ENCODE results near the gene CBARP.
A peak's percentile ranks its signal among the peaks of the same experiment; 100 is the strongest.
"Not testable (repeated sequence)": the region's sequence is repeated elsewhere in the genome, so short reads cannot be mapped to it uniquely, and the experiment has no call there.

CBARP gene

DNA sequence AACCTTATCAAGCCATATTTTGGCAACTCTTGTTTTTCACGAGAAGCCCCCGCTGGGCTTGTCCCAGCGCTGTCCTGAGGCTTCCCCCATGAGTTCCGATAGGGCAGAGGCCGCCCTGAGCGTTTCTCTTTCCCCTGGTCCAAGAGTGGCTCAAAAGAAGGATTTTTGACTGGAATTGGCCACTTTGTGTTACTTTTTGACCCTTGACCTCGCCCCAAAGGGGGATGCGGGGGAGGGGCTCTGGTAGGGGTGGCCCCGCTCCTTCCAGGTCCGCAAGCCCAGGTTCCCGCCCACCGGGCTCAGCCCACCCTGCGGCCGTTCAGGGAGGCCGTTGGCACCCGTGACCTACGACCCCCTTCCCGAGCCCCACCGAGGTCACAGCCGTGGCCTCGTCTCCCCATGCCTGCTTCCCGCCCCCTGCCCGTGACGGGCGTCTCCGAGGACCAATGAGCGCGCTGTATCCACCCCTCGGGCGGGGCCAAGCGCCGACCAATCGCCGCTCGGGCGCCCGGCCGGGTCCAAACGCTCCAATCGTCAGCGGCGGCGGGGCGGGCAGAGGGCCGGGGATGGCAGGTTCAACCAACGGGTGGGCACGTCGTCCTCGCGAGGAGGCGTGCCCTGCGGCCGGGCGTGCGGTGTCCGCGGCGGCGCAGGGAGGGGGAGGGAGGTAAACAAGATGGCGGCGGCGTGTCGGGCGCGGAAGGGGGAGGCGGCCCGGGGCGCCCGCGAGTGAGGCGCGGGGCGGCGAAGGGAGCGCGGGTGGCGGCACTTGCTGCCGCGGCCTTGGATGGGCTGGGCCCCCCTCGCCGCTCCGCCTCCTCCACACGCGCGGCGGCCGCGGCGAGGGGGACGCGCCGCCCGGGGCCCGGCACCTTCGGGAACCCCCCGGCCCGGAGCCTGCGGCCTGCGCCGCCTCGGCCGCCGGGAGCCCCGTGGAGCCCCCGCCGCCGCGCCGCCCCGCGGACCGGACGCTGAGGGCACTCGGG is 32.4 kb downstream of the CBARP start, which contains the start of gene STK11:
TSS of gene STK11 (plus strand) at position 665 of the 986 bp plus-strand sequence. CDS start 1,136 bp downstream, outside the sequence.
- peak; percentile 67 for DNase-seq

GRCh38 chr19:1200614-1201013 is 37.2 kb downstream of the CBARP start:
- DNase-seq: not testable (repeated sequence)

- no peak for DNase-seq
Observed at GRCh38 chr19:1199531-1199930, 38.3 kb downstream of the CBARP start.

GRCh38 chr19:1189419-1189818 is 48.4 kb downstream of the CBARP start:
- no peak for DNase-seq

DNA sequence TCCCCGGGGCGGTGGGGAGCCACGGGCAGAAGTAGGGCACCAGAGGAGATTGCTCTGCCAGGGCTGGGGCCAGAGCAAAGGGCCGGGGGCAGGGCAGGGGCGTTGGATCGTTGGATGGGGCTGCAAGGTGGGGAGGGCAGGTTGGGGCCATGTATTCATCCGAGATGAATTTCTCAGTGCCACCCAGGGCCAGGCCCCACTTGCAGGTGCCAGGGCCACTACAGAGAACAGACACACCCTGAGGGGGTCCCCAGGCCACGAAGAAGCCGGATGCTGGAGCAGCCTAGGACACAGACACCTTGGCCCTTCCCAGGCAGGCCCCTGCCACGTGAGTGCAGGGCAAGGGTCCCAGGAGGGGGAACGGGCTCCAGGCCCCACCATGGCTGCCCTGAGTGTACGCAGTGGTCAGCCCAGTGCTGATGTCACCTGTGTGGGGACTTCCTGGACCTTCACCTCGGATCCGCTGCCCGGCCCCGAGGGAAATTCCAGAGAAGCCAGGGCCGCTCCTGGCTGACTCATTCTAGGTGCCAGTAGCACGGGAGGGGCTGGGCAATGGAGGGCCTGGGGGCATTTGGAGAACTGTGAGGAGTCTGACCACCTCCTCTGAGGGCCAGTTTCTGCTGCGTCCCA is 54.1 kb downstream of the CBARP start:
- no peak for DNase-seq

GRCh38 chr19:1182727-1183126 is 55.1 kb downstream of the CBARP start:
- DNase-seq: no peak

- no peak for DNase-seq
Observed at GRCh38 chr19:1182068-1182467, 55.7 kb downstream of the CBARP start.

- no peak for DNase-seq
Observed at GRCh38 chr19:1181606-1182005, 56.2 kb downstream of the CBARP start.
